H54 (cell line): ENCODE results near the gene WNT5A.

ENCODE experiments used
- DNase-seq: peaks from one replicate; pipeline ENCODE4 v3.0.0; 2011; ENCODE audit warnings: low spot score, mixed read lengths; ENCODE audit not compliant: insufficient read length
- FAIRE-seq: peaks from 3 replicates; lab custom pipeline; 2011; peaks lifted over from hg19 to GRCh38; lab: Jason Lieb, UNC
- POLR2A ChIP-seq: IDR thresholded peaks from 2 replicates; pipeline ENCODE4 v1.6.1; 2011; ENCODE audit warnings: low read depth, mild to moderate bottlenecking, low read length

WNT5A gene

GRCh38 chr3:55492976-55493375, 5.9 kb upstream of the WNT5A start:
- FAIRE-seq = no peak
- no peak for TF ChIP-seq POLR2A
- DNase-seq = no peak

- no peak for DNase-seq
- FAIRE-seq = no peak
- TF ChIP-seq POLR2A = no peak
Observed at GRCh38 chr3:55491296-55491816, 4.2 kb upstream of the WNT5A start.

GRCh38 chr3:55490276-55490913, 3.3 kb upstream of the WNT5A start:
- FAIRE-seq (no peak), DNase-seq (no peak)
- no peak for TF ChIP-seq POLR2A

- no peak for FAIRE-seq
Observed at GRCh38 chr3:55489798-55490132, 2.7 kb upstream of the WNT5A start.

GRCh38 chr3:55488398-55489055, 1.4 kb upstream of the WNT5A start:
- no peak for FAIRE-seq
- peak; percentile 74 for DNase-seq
- TF ChIP-seq POLR2A = 0 out of 2 replicates have a peak, but pooled peaks have one; percentile 30

More at GRCh38 chr3:55489798-55490132, 2.7 kb upstream of the WNT5A start:
- DNase-seq = no peak
- no peak for TF ChIP-seq POLR2A

GRCh38 chr3:55487381-55488241, 505 bp upstream of the WNT5A start:
- FAIRE-seq (no peak), DNase-seq (peak; percentile 39)

GRCh38 chr3:55486101-55486856, 827 bp downstream of the WNT5A start:
- FAIRE-seq (no peak), DNase-seq (no peak)
- TF ChIP-seq POLR2A = no peak

More at GRCh38 chr3:55487381-55488241, 505 bp upstream of the WNT5A start:
- peak; percentile 53; the same call in 1 of the 2 replicates for TF ChIP-seq POLR2A

- FAIRE-seq = no peak
Observed at GRCh38 chr3:55484801-55485791, 2.0 kb downstream of the WNT5A start.

GRCh38 chr3:55484191-55484689, 2.9 kb downstream of the WNT5A start:
- DNase-seq (no peak), FAIRE-seq (no peak)
- TF ChIP-seq POLR2A = no peak

More at GRCh38 chr3:55484801-55485791, 2.0 kb downstream of the WNT5A start:
- no peak for TF ChIP-seq POLR2A
- peak; percentile 83 for DNase-seq

- DNase-seq = no peak
- no peak for TF ChIP-seq POLR2A
- no peak for FAIRE-seq
Observed at GRCh38 chr3:55483196-55484095, 3.7 kb downstream of the WNT5A start.
